Measurements from ENCODE around the gene TBC1D2.
"Not testable (repeated sequence)": the region's sequence is repeated elsewhere in the genome, so short reads cannot be mapped to it uniquely, and the experiment has no call there.

The TBC1D2 gene

GRCh38 chr9:98181746-98182068, 73.7 kb downstream of the TBC1D2 start:
- H3K9ac ChIP-seq (ENCODE audit: low read length) = no peak overlapping the region
- H3K27me3 ChIP-seq (ENCODE audit: control insufficient read depth, insufficient read depth, low read length) = no peaks in the 10 kb centered on the region
- no peak overlapping the region for H3K4me3 ChIP-seq (ENCODE audit: low read length)
- H3K4me1 ChIP-seq (ENCODE audit: control insufficient read depth, insufficient read depth, low read length) = peaks cover 25% of the 10 kb centered on the region
- H3K9me3 ChIP-seq (ENCODE audit: control insufficient read depth, low read length) = no peaks in the 10 kb centered on the region
- no peaks in the 10 kb centered on the region for H3K36me3 ChIP-seq (ENCODE audit: control insufficient read depth, insufficient read depth, low read length)

GRCh38 chr9:98180996-98181395, 74.5 kb downstream of the TBC1D2 start:
- Histone ChIP-seq H3K9ac (ENCODE audit: low read length) (no peak overlapping the region), H3K27me3 (ENCODE audit: control insufficient read depth, insufficient read depth, low read length) (no peaks in the 10 kb centered on the region), H3K4me3 (ENCODE audit: low read length) (no peak overlapping the region), H3K4me1 (ENCODE audit: control insufficient read depth, insufficient read depth, low read length) (peaks cover 32% of the 10 kb centered on the region), H3K36me3 (ENCODE audit: control insufficient read depth, insufficient read depth, low read length) (no peaks in the 10 kb centered on the region), H3K9me3 (ENCODE audit: control insufficient read depth, low read length) (no peaks in the 10 kb centered on the region)

GRCh38 chr9:98178874-98179850, 76.3 kb downstream of the TBC1D2 start:
- Histone ChIP-seq H3K4me1 (ENCODE audit: control insufficient read depth, insufficient read depth, low read length) (peaks cover 34% of the 10 kb centered on the region), H3K9ac (ENCODE audit: low read length) (no peak overlapping the region), H3K36me3 (ENCODE audit: control insufficient read depth, insufficient read depth, low read length) (no peaks in the 10 kb centered on the region), H3K27me3 (ENCODE audit: control insufficient read depth, insufficient read depth, low read length) (no peaks in the 10 kb centered on the region), H3K9me3 (ENCODE audit: control insufficient read depth, low read length) (no peaks in the 10 kb centered on the region), H3K4me3 (ENCODE audit: low read length) (no peak overlapping the region)

GRCh38 chr9:98176391-98177259, 78.8 kb downstream of the TBC1D2 start:
- Histone ChIP-seq H3K9me3 (ENCODE audit: control insufficient read depth, low read length) (no peaks in the 10 kb centered on the region), H3K4me3 (ENCODE audit: low read length) (no peak overlapping the region), H3K27me3 (ENCODE audit: control insufficient read depth, insufficient read depth, low read length) (no peaks in the 10 kb centered on the region), H3K4me1 (ENCODE audit: control insufficient read depth, insufficient read depth, low read length) (peaks cover 30% of the 10 kb centered on the region), H3K9ac (ENCODE audit: low read length) (no peak overlapping the region), H3K36me3 (ENCODE audit: control insufficient read depth, insufficient read depth, low read length) (no peaks in the 10 kb centered on the region)

GRCh38 chr9:98175762-98176161, 79.7 kb downstream of the TBC1D2 start:
- Histone ChIP-seq H3K36me3 (ENCODE audit: control insufficient read depth, insufficient read depth, low read length) (no peaks in the 10 kb centered on the region), H3K27me3 (ENCODE audit: control insufficient read depth, insufficient read depth, low read length) (no peaks in the 10 kb centered on the region), H3K9me3 (ENCODE audit: control insufficient read depth, low read length) (no peaks in the 10 kb centered on the region), H3K9ac (ENCODE audit: low read length) (no peak overlapping the region), H3K4me3 (ENCODE audit: low read length) (no peak overlapping the region), H3K4me1 (ENCODE audit: control insufficient read depth, insufficient read depth, low read length) (peaks cover 30% of the 10 kb centered on the region)

- Histone ChIP-seq H3K9me3 (ENCODE audit: control insufficient read depth, low read length) (no peaks in the 10 kb centered on the region), H3K4me1 (ENCODE audit: control insufficient read depth, insufficient read depth, low read length) (peaks cover 30% of the 10 kb centered on the region), H3K9ac (ENCODE audit: low read length) (no peak overlapping the region), H3K27me3 (ENCODE audit: control insufficient read depth, insufficient read depth, low read length) (no peaks in the 10 kb centered on the region), H3K4me3 (ENCODE audit: low read length) (no peak overlapping the region), H3K36me3 (ENCODE audit: control insufficient read depth, insufficient read depth, low read length) (no peaks in the 10 kb centered on the region)
Observed at GRCh38 chr9:98175028-98175569, 80.3 kb downstream of the TBC1D2 start.

- H3K36me3 ChIP-seq (ENCODE audit: control insufficient read depth, insufficient read depth, low read length); H3K27me3 ChIP-seq (ENCODE audit: control insufficient read depth, insufficient read depth, low read length); H3K9me3 ChIP-seq (ENCODE audit: control insufficient read depth, low read length); H3K4me3 ChIP-seq (ENCODE audit: low read length); H3K9ac ChIP-seq (ENCODE audit: low read length): not testable (repeated sequence)
- peaks cover 35% of the 10 kb centered on the region for H3K4me1 ChIP-seq (ENCODE audit: control insufficient read depth, insufficient read depth, low read length)
Observed at GRCh38 chr9:98174502-98174918, 80.9 kb downstream of the TBC1D2 start.

- peaks cover 49% of the 10 kb centered on the region for H3K4me1 ChIP-seq (ENCODE audit: control insufficient read depth, insufficient read depth, low read length)
- H3K27me3 ChIP-seq (ENCODE audit: control insufficient read depth, insufficient read depth, low read length) = no peaks in the 10 kb centered on the region
- H3K4me3 ChIP-seq (ENCODE audit: low read length) = no peak overlapping the region
- H3K9me3 ChIP-seq (ENCODE audit: control insufficient read depth, low read length) = no peaks in the 10 kb centered on the region
- H3K9ac ChIP-seq (ENCODE audit: low read length) = no peak overlapping the region
- no peaks in the 10 kb centered on the region for H3K36me3 ChIP-seq (ENCODE audit: control insufficient read depth, insufficient read depth, low read length)
Observed at GRCh38 chr9:98173181-98173580, 82.3 kb downstream of the TBC1D2 start.

- Histone ChIP-seq H3K4me1 (ENCODE audit: control insufficient read depth, insufficient read depth, low read length) (peaks cover 54% of the 10 kb centered on the region), H3K27me3 (ENCODE audit: control insufficient read depth, insufficient read depth, low read length) (no peaks in the 10 kb centered on the region), H3K9me3 (ENCODE audit: control insufficient read depth, low read length) (no peaks in the 10 kb centered on the region), H3K36me3 (ENCODE audit: control insufficient read depth, insufficient read depth, low read length) (no peaks in the 10 kb centered on the region), H3K9ac (ENCODE audit: low read length) (peak overlapping the region; percentile 4), H3K4me3 (ENCODE audit: low read length) (no peak overlapping the region)
Observed at GRCh38 chr9:98172604-98173003, 82.8 kb downstream of the TBC1D2 start.

GRCh38 chr9:98171176-98171925, 84.1 kb downstream of the TBC1D2 start:
- H3K4me1 ChIP-seq (ENCODE audit: control insufficient read depth, insufficient read depth, low read length) = peaks cover 46% of the 10 kb centered on the region
- H3K36me3 ChIP-seq (ENCODE audit: control insufficient read depth, insufficient read depth, low read length) = no peaks in the 10 kb centered on the region
- H3K9ac ChIP-seq (ENCODE audit: low read length) = no peak overlapping the region
- no peaks in the 10 kb centered on the region for H3K27me3 ChIP-seq (ENCODE audit: control insufficient read depth, insufficient read depth, low read length)
- H3K4me3 ChIP-seq (ENCODE audit: low read length) = no peak overlapping the region
- no peaks in the 10 kb centered on the region for H3K9me3 ChIP-seq (ENCODE audit: control insufficient read depth, low read length)

- Histone ChIP-seq H3K36me3 (ENCODE audit: control insufficient read depth, insufficient read depth, low read length) (no peaks in the 10 kb centered on the region), H3K4me1 (ENCODE audit: control insufficient read depth, insufficient read depth, low read length) (peaks cover 50% of the 10 kb centered on the region), H3K27me3 (ENCODE audit: control insufficient read depth, insufficient read depth, low read length) (no peaks in the 10 kb centered on the region), H3K9me3 (ENCODE audit: control insufficient read depth, low read length) (no peaks in the 10 kb centered on the region), H3K4me3 (ENCODE audit: low read length) (no peak overlapping the region), H3K9ac (ENCODE audit: low read length) (no peak overlapping the region)
Observed at GRCh38 chr9:98168941-98169488, 86.4 kb downstream of the TBC1D2 start.
